ENCODE results near the gene FUT7.

DNA sequence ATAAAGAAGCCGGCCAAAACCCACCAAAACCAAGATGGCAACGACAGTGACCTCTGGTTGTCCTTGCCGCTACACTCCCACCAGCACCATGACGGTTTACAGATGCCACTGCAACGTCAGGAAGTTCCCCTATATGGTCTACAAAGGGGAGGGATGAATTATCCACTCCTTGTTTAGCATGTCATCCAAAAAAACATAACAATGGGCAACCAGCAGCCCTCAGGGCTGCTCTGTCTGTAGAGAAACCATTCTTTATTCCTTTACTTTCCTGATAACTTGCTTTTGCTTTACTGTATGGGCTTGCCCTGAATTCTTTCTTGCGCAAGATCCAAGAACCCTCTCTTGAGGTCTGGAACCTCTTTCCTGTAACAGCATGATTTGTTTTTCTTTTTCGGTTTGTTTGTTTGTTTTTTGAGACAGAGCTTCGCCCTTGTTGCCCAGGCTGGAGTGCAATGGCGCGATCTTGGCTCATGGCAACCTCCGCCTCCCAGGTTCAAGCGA is 43.4 kb upstream of the FUT7 start:
- no peak for TF ChIP-seq POLR2A (conservative IDR thresholded peaks at IDR 0.05)
- TF ChIP-seq STAT6 (CRISPR knock-in tag; IDR thresholded peaks at IDR 0.05) = no peak
- no peak for TF ChIP-seq CREB1 (IDR thresholded peaks at IDR 0.05)
- TF ChIP-seq CREB1 (CRISPR knock-in tag; IDR thresholded peaks at IDR 0.05) = 0 out of 2 replicates have a peak, but pooled peaks have one; percentile 12
- TF ChIP-seq, protein P1, sequence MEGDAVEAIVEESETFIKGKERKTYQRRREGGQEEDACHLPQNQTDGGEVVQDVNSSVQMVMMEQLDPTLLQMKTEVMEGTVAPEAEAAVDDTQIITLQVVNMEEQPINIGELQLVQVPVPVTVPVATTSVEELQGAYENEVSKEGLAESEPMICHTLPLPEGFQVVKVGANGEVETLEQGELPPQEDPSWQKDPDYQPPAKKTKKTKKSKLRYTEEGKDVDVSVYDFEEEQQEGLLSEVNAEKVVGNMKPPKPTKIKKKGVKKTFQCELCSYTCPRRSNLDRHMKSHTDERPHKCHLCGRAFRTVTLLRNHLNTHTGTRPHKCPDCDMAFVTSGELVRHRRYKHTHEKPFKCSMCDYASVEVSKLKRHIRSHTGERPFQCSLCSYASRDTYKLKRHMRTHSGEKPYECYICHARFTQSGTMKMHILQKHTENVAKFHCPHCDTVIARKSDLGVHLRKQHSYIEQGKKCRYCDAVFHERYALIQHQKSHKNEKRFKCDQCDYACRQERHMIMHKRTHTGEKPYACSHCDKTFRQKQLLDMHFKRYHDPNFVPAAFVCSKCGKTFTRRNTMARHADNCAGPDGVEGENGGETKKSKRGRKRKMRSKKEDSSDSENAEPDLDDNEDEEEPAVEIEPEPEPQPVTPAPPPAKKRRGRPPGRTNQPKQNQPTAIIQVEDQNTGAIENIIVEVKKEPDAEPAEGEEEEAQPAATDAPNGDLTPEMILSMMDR (IDR thresholded peaks at IDR 0.05 in 2 of 3, conservative IDR thresholded peaks at IDR 0.05 in 1 of 3; ENCODE audit: insufficient read depth in 2 of 3, low read depth in 1 of 3, low read length in 3 of 3) = no peak
- TF ChIP-seq FOSL1 (tag; conservative IDR thresholded peaks at IDR 0.05) = no peak; the same call in 1 of the 2 replicates
- peak in 1 of 2 experiments; percentile 92; a peak in 2 of 4 replicates for TF ChIP-seq SRF (CRISPR knock-in tag; IDR thresholded peaks at IDR 0.05)
- TF ChIP-seq ZNF184 (CRISPR knock-in tag; IDR thresholded peaks at IDR 0.05) = no peak
